H9 (cell line): ENCODE results near the gene BASP1. TPM values are rescaled to one million over a fixed set of nuclear protein-coding genes. Genes with fewer than 3 reads are reported as not detected.

Experiments used
- DNase-seq: peaks from one replicate; pipeline ENCODE4 v3.0.0-alpha.2; 2017
- H2AFZ ChIP-seq: one replicate; pipeline ENCODE4 v1.6.1; 2013; ENCODE audit warnings: mild to moderate bottlenecking, low read length, control low read depth, moderate library complexity
- H2AK5ac ChIP-seq: 2 replicates; pipeline ENCODE4 v1.6.1; 2013; ENCODE audit warnings: low read length, control low read depth, mixed read lengths; ENCODE audit not compliant: insufficient read length
- H2BK120ac ChIP-seq: one replicate; pipeline ENCODE4 v1.6.1; 2013; ENCODE audit warnings: low read depth, mild to moderate bottlenecking, low read length, control low read depth, inconsistent platforms; ENCODE audit not compliant: poor library complexity, severe bottlenecking
- H2BK12ac ChIP-seq: 2 replicates; pipeline ENCODE4 v1.6.1; 2013; ENCODE audit warnings: low read length, control low read depth, mixed read lengths, low read depth; ENCODE audit not compliant: insufficient read length
- H2BK15ac ChIP-seq: 2 replicates; pipeline ENCODE4 v1.6.1; 2013; ENCODE audit warnings: low read depth, low read length, control low read depth
- H2BK20ac ChIP-seq: one replicate; pipeline ENCODE4 v1.6.1; 2013; ENCODE audit warnings: low read depth, mild to moderate bottlenecking, low read length, control low read depth, inconsistent platforms; ENCODE audit not compliant: poor library complexity, severe bottlenecking
- H2BK5ac ChIP-seq: 2 replicates; pipeline ENCODE4 v1.6.1; 2013; ENCODE audit warnings: low read length, control low read depth, mixed read lengths; ENCODE audit not compliant: insufficient read length
- H3K14ac ChIP-seq: 2 replicates; pipeline ENCODE4 v1.6.1; 2013; ENCODE audit warnings: low read length, control low read depth; ENCODE audit not compliant: insufficient read depth
- H3K18ac ChIP-seq: 2 replicates; pipeline ENCODE4 v1.6.1; 2013; ENCODE audit warnings: low read depth, mild to moderate bottlenecking, mixed read lengths, low read length, control low read depth; ENCODE audit not compliant: insufficient read length
- H3K23ac ChIP-seq: 2 replicates; pipeline ENCODE4 v1.6.1; 2013; ENCODE audit warnings: low read length, control low read depth, mixed read lengths, low read depth; ENCODE audit not compliant: insufficient read length
- H3K23me2 ChIP-seq: 2 replicates; pipeline ENCODE4 v1.6.1; 2013; ENCODE audit warnings: low read depth, mild to moderate bottlenecking, mixed read lengths, low read length, control low read depth; ENCODE audit not compliant: insufficient read length, poor library complexity, severe bottlenecking
- H3K27ac ChIP-seq: 2 replicates; pipeline ENCODE4 v1.5.1; 2013; ENCODE audit warnings: low read length, control low read depth, mixed read lengths, low read depth; ENCODE audit not compliant: insufficient read length
- H3K27me3 ChIP-seq: 2 replicates; pipeline ENCODE4 v1.6.1; 2013; ENCODE audit warnings: low read length, control low read depth, inconsistent platforms; ENCODE audit not compliant: insufficient read depth
- H3K4ac ChIP-seq: 2 replicates; pipeline ENCODE4 v1.6.1; 2013; ENCODE audit warnings: low read depth, mild to moderate bottlenecking, control low read depth, inconsistent platforms, low read length, moderate library complexity
- H3K4me1 ChIP-seq: 2 replicates; pipeline ENCODE4 v1.6.1; 2013; ENCODE audit warnings: low read length, control low read depth, inconsistent platforms; ENCODE audit not compliant: insufficient read depth
- H3K4me2 ChIP-seq: 2 replicates; pipeline ENCODE4 v1.6.1; 2013; ENCODE audit warnings: low read length, control low read depth, mixed read lengths; ENCODE audit not compliant: insufficient read length, insufficient read depth
- H3K56ac ChIP-seq: 2 replicates; pipeline ENCODE4 v1.6.1; 2013; ENCODE audit warnings: low read depth, mild to moderate bottlenecking, mixed read lengths, low read length, control low read depth; ENCODE audit not compliant: insufficient read length
- H3K79me1 ChIP-seq: 2 replicates; pipeline ENCODE4 v1.6.1; 2013; ENCODE audit warnings: low read depth, mild to moderate bottlenecking, moderate library complexity, low read length, control low read depth, inconsistent platforms; ENCODE audit not compliant: insufficient read depth, poor library complexity, severe bottlenecking
- H3K79me2 ChIP-seq: 2 replicates; pipeline ENCODE4 v1.6.1; 2013; ENCODE audit warnings: low read length, control low read depth, inconsistent platforms; ENCODE audit not compliant: insufficient read depth
- H3K9ac ChIP-seq: 2 replicates; pipeline ENCODE4 v1.6.1; 2013; ENCODE audit warnings: low read length, control low read depth, mixed read lengths; ENCODE audit not compliant: insufficient read length; ENCODE audit errors: extremely low read depth
- H3K9me3 ChIP-seq: one replicate; pipeline ENCODE4 v1.6.1; 2013; ENCODE audit warnings: low read depth, low read length, inconsistent platforms; ENCODE audit not compliant: control insufficient read depth
- H3T11ph ChIP-seq: one replicate; pipeline ENCODE4 v1.6.1; 2013; ENCODE audit warnings: mild to moderate bottlenecking, low read length, control low read depth, inconsistent platforms
- H4K20me1 ChIP-seq: one replicate; pipeline ENCODE4 v1.6.1; 2013; ENCODE audit not compliant: control insufficient read depth, insufficient read length, insufficient read depth
- H4K5ac ChIP-seq: 2 replicates; pipeline ENCODE4 v1.6.1; 2013; ENCODE audit warnings: low read depth, mild to moderate bottlenecking, mixed read lengths, low read length, control low read depth; ENCODE audit not compliant: insufficient read length
- H4K8ac ChIP-seq: replicated peaks from 2 replicates; pipeline ENCODE4 v1.6.1; 2013; ENCODE audit warnings: low read length, control low read depth, mixed read lengths, low read depth; ENCODE audit not compliant: insufficient read length
- H4K91ac ChIP-seq: 2 replicates; pipeline ENCODE4 v1.6.1; 2013; ENCODE audit warnings: low read depth, mild to moderate bottlenecking, moderate library complexity, mixed read lengths, low read length, control low read depth; ENCODE audit not compliant: insufficient read length
- H3K27ac Mint-ChIP-seq, 3 experiments: 2 replicates in 2 of 3; 3 replicates in 1 of 3; pipeline ENCODE4 v1.8.0; 2020 to 2021; ENCODE audit warnings: mixed read lengths in 3 of 3, mild to moderate bottlenecking in 1 of 3, moderate library complexity in 1 of 3
- H3K27me3 Mint-ChIP-seq: 2 replicates; pipeline ENCODE4 v1.8.0; 2021; ENCODE audit warnings: low read depth, mild to moderate bottlenecking, moderate library complexity, mixed read lengths
- H3K36me3 Mint-ChIP-seq, 3 experiments: 2 replicates in 2 of 3; 3 replicates in 1 of 3; pipeline ENCODE4 v1.8.0; 2020 to 2021; ENCODE audit warnings: low read depth in 3 of 3, mixed read lengths in 3 of 3; ENCODE audit not compliant: insufficient read depth in 1 of 3
- H3K4me1 Mint-ChIP-seq, 2 experiments: 2 replicates each; pipeline ENCODE4 v1.8.0; 2020; ENCODE audit warnings: mixed read lengths in 2 of 2
- H3K4me3 Mint-ChIP-seq, 2 experiments: 2 replicates in 1 of 2; 3 replicates in 1 of 2; pipeline ENCODE4 v1.8.0; 2020 to 2021; ENCODE audit warnings: mild to moderate bottlenecking in 2 of 2, mixed read lengths in 2 of 2, moderate library complexity in 1 of 2
- H3K9me3 Mint-ChIP-seq, 2 experiments: 2 replicates in 1 of 2; 3 replicates in 1 of 2; pipeline ENCODE4 v1.8.0; 2020; ENCODE audit warnings: mild to moderate bottlenecking in 2 of 2, mixed read lengths in 2 of 2, moderate library complexity in 1 of 2
- WGBS: extraction: QIAGEN DNeasy Blood & Tissue Kit; methylation state at CpG from one replicate; pipeline ENCODE4 v1.1.7; 2013; ENCODE audit warnings: missing lambda C conversion rate, low lambda C conversion rate, mixed read lengths; ENCODE audit not compliant: insufficient read length; ENCODE audit errors: extremely low coverage; 5-methylcytosine and 5-hydroxymethylcytosine counted together
- total RNA-seq: library from RNA; stranded (reverse); gene quantifications from 2 replicates; pipeline ENCODE4 v1.2.1, GENCODE V29; 2021
- TF ChIP-seq, protein P1 (sequence below): fragments of 200-600 bp; sonication (generic); conservative IDR thresholded peaks from 3 replicates; pipeline ENCODE4 v1.8.0; 2021; ENCODE audit warnings: antibody characterized with exemption, mild to moderate bottlenecking

BASP1 gene
- total RNA-seq, 1 experiment from 2014 or later, result 180 TPM

DNA sequence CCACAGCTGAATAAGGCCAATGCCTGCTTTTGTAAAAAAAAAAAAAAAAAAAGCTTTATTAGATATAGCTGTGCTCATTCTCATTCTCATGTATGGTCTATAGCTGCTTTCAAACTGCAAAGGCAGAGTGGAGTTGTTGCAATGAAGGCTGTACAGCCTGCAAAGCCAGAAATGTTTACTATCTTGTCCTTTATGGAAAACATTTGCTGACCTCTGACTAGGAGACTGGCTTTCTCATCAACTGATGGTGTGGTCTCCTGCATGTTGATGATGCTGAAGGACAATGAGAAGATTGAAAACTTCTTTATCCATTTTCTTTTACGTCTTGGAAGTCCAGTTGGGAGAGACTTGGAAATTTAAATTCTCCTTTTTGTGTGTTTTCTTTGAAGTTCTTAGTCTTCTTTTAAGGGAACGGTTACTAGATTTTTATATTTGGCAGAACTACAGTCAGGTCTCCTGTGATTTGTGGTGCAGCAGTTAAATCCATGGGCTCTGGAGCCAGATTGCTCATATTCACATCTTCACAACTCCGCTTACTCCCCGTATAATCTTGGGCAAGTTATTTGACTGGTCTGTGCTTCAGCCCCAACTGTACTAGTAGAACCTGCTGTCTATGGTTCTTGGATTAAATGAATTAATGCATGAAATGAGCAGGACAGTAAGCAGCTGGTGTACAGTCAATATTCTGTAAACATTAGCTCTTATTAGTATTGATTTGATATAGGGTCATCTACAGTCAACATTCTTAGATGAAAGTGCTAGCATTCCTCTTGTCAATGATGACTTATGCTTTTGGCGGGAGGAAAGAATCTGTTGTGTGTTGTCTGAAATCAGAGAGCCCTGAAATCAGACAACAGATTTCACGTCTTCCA lies 39.7 kb upstream of the BASP1 start:
- Histone ChIP-seq H3K79me2 (no peaks in the 10 kb centered on the region), H3K9me3 (no peaks in the 10 kb centered on the region), H3K27me3 (no peaks in the 10 kb centered on the region), H2BK12ac (no peak overlapping the region), H2BK5ac (no peak overlapping the region), H2AK5ac (no peak overlapping the region), H4K5ac (no peak overlapping the region), H3K4me2 (no peak overlapping the region), H3K79me1 (no peaks in the 10 kb centered on the region), H2BK20ac (no peak overlapping the region), H3K14ac (no peak overlapping the region), H2BK120ac (no peak overlapping the region), H3K27ac (no peak overlapping the region), H2BK15ac (no peak overlapping the region), H3K56ac (no peak overlapping the region), H3K23me2 (no peaks in the 10 kb centered on the region), H3K23ac (no peak overlapping the region), H4K20me1 (no peaks in the 10 kb centered on the region), H3K18ac (no peak overlapping the region), H3K4me1 (no peaks in the 10 kb centered on the region), H2AFZ (no peak overlapping the region), H3T11ph (no peak overlapping the region), H4K8ac (no peak overlapping the region), H3K9ac (no peak overlapping the region), H3K4ac (no peak overlapping the region), H4K91ac (no peak overlapping the region)
- Mint-ChIP-seq H3K4me3 (no peak overlapping the region), H3K27ac (no peak overlapping the region), H3K4me1 (no peaks in the 10 kb centered on the region), H3K36me3 (peaks cover 0 to 10% (median 2%) of the 10 kb centered on the region in 3 experiments; a peak in 3 of 7 replicates), H3K27me3 (peaks cover 1% of the 10 kb centered on the region; the same call in 1 of the 2 replicates), H3K9me3 (no peaks in the 10 kb centered on the region; a peak in 1 of 5 replicates)
- no peak for DNase-seq
- no CpG with 5 or more reads among the region's 6 CpGs for WGBS
- TF ChIP-seq, protein P1, sequence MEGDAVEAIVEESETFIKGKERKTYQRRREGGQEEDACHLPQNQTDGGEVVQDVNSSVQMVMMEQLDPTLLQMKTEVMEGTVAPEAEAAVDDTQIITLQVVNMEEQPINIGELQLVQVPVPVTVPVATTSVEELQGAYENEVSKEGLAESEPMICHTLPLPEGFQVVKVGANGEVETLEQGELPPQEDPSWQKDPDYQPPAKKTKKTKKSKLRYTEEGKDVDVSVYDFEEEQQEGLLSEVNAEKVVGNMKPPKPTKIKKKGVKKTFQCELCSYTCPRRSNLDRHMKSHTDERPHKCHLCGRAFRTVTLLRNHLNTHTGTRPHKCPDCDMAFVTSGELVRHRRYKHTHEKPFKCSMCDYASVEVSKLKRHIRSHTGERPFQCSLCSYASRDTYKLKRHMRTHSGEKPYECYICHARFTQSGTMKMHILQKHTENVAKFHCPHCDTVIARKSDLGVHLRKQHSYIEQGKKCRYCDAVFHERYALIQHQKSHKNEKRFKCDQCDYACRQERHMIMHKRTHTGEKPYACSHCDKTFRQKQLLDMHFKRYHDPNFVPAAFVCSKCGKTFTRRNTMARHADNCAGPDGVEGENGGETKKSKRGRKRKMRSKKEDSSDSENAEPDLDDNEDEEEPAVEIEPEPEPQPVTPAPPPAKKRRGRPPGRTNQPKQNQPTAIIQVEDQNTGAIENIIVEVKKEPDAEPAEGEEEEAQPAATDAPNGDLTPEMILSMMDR, result no peak
